ENCODE data around the gene PRR5.

- TF ChIP-seq, protein P1, sequence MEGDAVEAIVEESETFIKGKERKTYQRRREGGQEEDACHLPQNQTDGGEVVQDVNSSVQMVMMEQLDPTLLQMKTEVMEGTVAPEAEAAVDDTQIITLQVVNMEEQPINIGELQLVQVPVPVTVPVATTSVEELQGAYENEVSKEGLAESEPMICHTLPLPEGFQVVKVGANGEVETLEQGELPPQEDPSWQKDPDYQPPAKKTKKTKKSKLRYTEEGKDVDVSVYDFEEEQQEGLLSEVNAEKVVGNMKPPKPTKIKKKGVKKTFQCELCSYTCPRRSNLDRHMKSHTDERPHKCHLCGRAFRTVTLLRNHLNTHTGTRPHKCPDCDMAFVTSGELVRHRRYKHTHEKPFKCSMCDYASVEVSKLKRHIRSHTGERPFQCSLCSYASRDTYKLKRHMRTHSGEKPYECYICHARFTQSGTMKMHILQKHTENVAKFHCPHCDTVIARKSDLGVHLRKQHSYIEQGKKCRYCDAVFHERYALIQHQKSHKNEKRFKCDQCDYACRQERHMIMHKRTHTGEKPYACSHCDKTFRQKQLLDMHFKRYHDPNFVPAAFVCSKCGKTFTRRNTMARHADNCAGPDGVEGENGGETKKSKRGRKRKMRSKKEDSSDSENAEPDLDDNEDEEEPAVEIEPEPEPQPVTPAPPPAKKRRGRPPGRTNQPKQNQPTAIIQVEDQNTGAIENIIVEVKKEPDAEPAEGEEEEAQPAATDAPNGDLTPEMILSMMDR (IDR thresholded peaks at IDR 0.05), result no peak
- TF ChIP-seq POLR2A (IDR thresholded peaks at IDR 0.05), result no peak
Measured at GRCh38 chr22:44760476-44760875, 58.5 kb downstream of the PRR5 start.

Measured in body of pancreas (tissue), 4 donors.